Measurements from ENCODE around the gene STK38. TPM values are rescaled to one million over a fixed set of nuclear protein-coding genes. Genes with fewer than 3 reads are reported as not detected.
"Not testable (repeated sequence)": the region's sequence is repeated elsewhere in the genome, so short reads cannot be mapped to it uniquely, and the experiment has no call there.

The STK38 gene
- total and polyA plus RNA-seq, 2 donors = 35.4 to 43.6 TPM

- 92% methylated on average over 2 of the region's 2 CpGs for WGBS
- Histone ChIP-seq H3K36me3 (ENCODE audit: insufficient read depth) (peaks cover 2% of the 10 kb centered on the region), H3K27ac (ENCODE audit: low read depth) (no peak overlapping the region), H3K4me1 (ENCODE audit: insufficient read depth) (no peaks in the 10 kb centered on the region), H3K4me3 (ENCODE audit: low read depth, low read length) (no peak overlapping the region)
- DNase-seq (ENCODE audit: extremely low spot score) = no peak
Measured at GRCh38 chr6:36478051-36478526, 69.2 kb downstream of the STK38 start.

- no peaks in the 10 kb centered on the region for H3K4me1 ChIP-seq (ENCODE audit: insufficient read depth)
Measured at GRCh38 chr6:36469946-36470345, 77.3 kb downstream of the STK38 start.

GRCh38 chr6:36469148-36469661 lies 78.1 kb downstream of the STK38 start:
- Histone ChIP-seq H3K4me1 (ENCODE audit: insufficient read depth) (no peaks in the 10 kb centered on the region), H3K36me3 (ENCODE audit: insufficient read depth) (peaks cover 5% of the 10 kb centered on the region), H3K4me3 (ENCODE audit: low read depth, low read length) (no peak overlapping the region), H3K27ac (ENCODE audit: low read depth) (no peak overlapping the region)
- WGBS = 69% methylated on average over 6 of the region's 6 CpGs
- DNase-seq (ENCODE audit: extremely low spot score) = no peak

More at GRCh38 chr6:36469946-36470345, 77.3 kb downstream of the STK38 start:
- DNase-seq (ENCODE audit: extremely low spot score) = no peak
- WGBS = 89% methylated on average over 3 of the region's 3 CpGs
- Histone ChIP-seq H3K36me3 (ENCODE audit: insufficient read depth) (peaks cover 5% of the 10 kb centered on the region), H3K27ac (ENCODE audit: low read depth) (no peak overlapping the region), H3K4me3 (ENCODE audit: low read depth, low read length) (no peak overlapping the region)

GRCh38 chr6:36467625-36468024 lies 79.7 kb downstream of the STK38 start:
- H3K4me3 ChIP-seq (ENCODE audit: low read depth, low read length) = no peak overlapping the region
- WGBS = 98% methylated on average over 3 of the region's 3 CpGs
- DNase-seq (ENCODE audit: extremely low spot score) = no peak
- H3K36me3 ChIP-seq (ENCODE audit: insufficient read depth) = peaks cover 5% of the 10 kb centered on the region
- no peaks in the 10 kb centered on the region for H3K4me1 ChIP-seq (ENCODE audit: insufficient read depth)
- no peak overlapping the region for H3K27ac ChIP-seq (ENCODE audit: low read depth)

- no peaks in the 10 kb centered on the region for H3K36me3 ChIP-seq (ENCODE audit: insufficient read depth)
- no peak overlapping the region for H3K4me3 ChIP-seq (ENCODE audit: low read depth, low read length)
- H3K4me1 ChIP-seq (ENCODE audit: insufficient read depth) = no peaks in the 10 kb centered on the region
- 84% methylated on average over 1 of the region's 1 CpG for WGBS
- no peak for DNase-seq (ENCODE audit: extremely low spot score)
- H3K27ac ChIP-seq (ENCODE audit: low read depth) = no peak overlapping the region
Measured at GRCh38 chr6:36464233-36464632, 83.0 kb downstream of the STK38 start.

- WGBS = 16% methylated on average over 1 of the region's 1 CpG
- no peak overlapping the region for H3K4me3 ChIP-seq (ENCODE audit: low read depth, low read length)
Measured at GRCh38 chr6:36463676-36464075, 83.6 kb downstream of the STK38 start.

GRCh38 chr6:36461646-36462045 lies 85.6 kb downstream of the STK38 start:
- no peaks in the 10 kb centered on the region for H3K4me1 ChIP-seq (ENCODE audit: insufficient read depth)
- no peaks in the 10 kb centered on the region for H3K36me3 ChIP-seq (ENCODE audit: insufficient read depth)
- no peak overlapping the region for H3K27ac ChIP-seq (ENCODE audit: low read depth)
- WGBS = 61% methylated on average over 3 of the region's 3 CpGs
- no peak for DNase-seq (ENCODE audit: extremely low spot score)
- no peak overlapping the region for H3K4me3 ChIP-seq (ENCODE audit: low read depth, low read length)

More at GRCh38 chr6:36463676-36464075, 83.6 kb downstream of the STK38 start:
- DNase-seq (ENCODE audit: extremely low spot score) = no peak
- Histone ChIP-seq H3K27ac (ENCODE audit: low read depth) (no peak overlapping the region), H3K36me3 (ENCODE audit: insufficient read depth) (no peaks in the 10 kb centered on the region), H3K4me1 (ENCODE audit: insufficient read depth) (no peaks in the 10 kb centered on the region)

GRCh38 chr6:36460916-36461315 lies 86.4 kb downstream of the STK38 start:
- H3K36me3 ChIP-seq (ENCODE audit: insufficient read depth) = no peaks in the 10 kb centered on the region
- H3K4me1 ChIP-seq (ENCODE audit: insufficient read depth) = no peaks in the 10 kb centered on the region
- no peak overlapping the region for H3K27ac ChIP-seq (ENCODE audit: low read depth)
- H3K4me3 ChIP-seq (ENCODE audit: low read depth, low read length) = no peak overlapping the region
- no peak for DNase-seq (ENCODE audit: extremely low spot score)

- no peak overlapping the region for H3K27ac ChIP-seq (ENCODE audit: low read depth)
- no peak overlapping the region for H3K4me3 ChIP-seq (ENCODE audit: low read depth, low read length)
- no peaks in the 10 kb centered on the region for H3K36me3 ChIP-seq (ENCODE audit: insufficient read depth)
- H3K4me1 ChIP-seq (ENCODE audit: insufficient read depth) = no peaks in the 10 kb centered on the region
- no peak for DNase-seq (ENCODE audit: extremely low spot score)
Measured at GRCh38 chr6:36459501-36459900, 87.8 kb downstream of the STK38 start.

- no peaks in the 10 kb centered on the region for H3K36me3 ChIP-seq (ENCODE audit: insufficient read depth)
- no peak overlapping the region for H3K27ac ChIP-seq (ENCODE audit: low read depth)
- 85% methylated on average over 3 of the region's 3 CpGs for WGBS
- no peak overlapping the region for H3K4me3 ChIP-seq (ENCODE audit: low read depth, low read length)
- DNase-seq (ENCODE audit: extremely low spot score) = no peak
- peaks cover 1% of the 10 kb centered on the region for H3K4me1 ChIP-seq (ENCODE audit: insufficient read depth)
Measured at GRCh38 chr6:36455486-36456027, 91.7 kb downstream of the STK38 start.

GRCh38 chr6:36452897-36453296 lies 94.4 kb downstream of the STK38 start:
- H3K36me3 ChIP-seq (ENCODE audit: insufficient read depth); H3K4me1 ChIP-seq (ENCODE audit: insufficient read depth); H3K27ac ChIP-seq (ENCODE audit: low read depth); DNase-seq (ENCODE audit: extremely low spot score); H3K4me3 ChIP-seq (ENCODE audit: low read depth, low read length): not testable (repeated sequence)
- WGBS = 97% methylated on average over 8 of the region's 8 CpGs

GRCh38 chr6:36449173-36449572 lies 98.1 kb downstream of the STK38 start:
- H3K36me3 ChIP-seq (ENCODE audit: insufficient read depth); DNase-seq (ENCODE audit: extremely low spot score); H3K27ac ChIP-seq (ENCODE audit: low read depth); H3K4me1 ChIP-seq (ENCODE audit: insufficient read depth); H3K4me3 ChIP-seq (ENCODE audit: low read depth, low read length): not testable (repeated sequence)
- 98% methylated on average over 10 of the region's 10 CpGs for WGBS

- Histone ChIP-seq H3K27ac (ENCODE audit: low read depth) (no peak overlapping the region), H3K36me3 (ENCODE audit: insufficient read depth) (no peaks in the 10 kb centered on the region), H3K4me3 (ENCODE audit: low read depth, low read length) (no peak overlapping the region), H3K4me1 (ENCODE audit: insufficient read depth) (peaks cover 2% of the 10 kb centered on the region)
- DNase-seq (ENCODE audit: extremely low spot score) = no peak
Measured at GRCh38 chr6:36445621-36446020, 101.7 kb downstream of the STK38 start.

GRCh38 chr6:36444470-36444869 lies 102.8 kb downstream of the STK38 start:
- DNase-seq (ENCODE audit: extremely low spot score) = no peak
- WGBS = 30% methylated on average over 3 of the region's 3 CpGs
- peak overlapping the region; percentile 71 for H3K27ac ChIP-seq (ENCODE audit: low read depth)
- H3K36me3 ChIP-seq (ENCODE audit: insufficient read depth) = no peaks in the 10 kb centered on the region
- H3K4me3 ChIP-seq (ENCODE audit: low read depth, low read length) = peak overlapping the region; percentile 77
- peaks cover 2% of the 10 kb centered on the region for H3K4me1 ChIP-seq (ENCODE audit: insufficient read depth)

Measured in urinary bladder (tissue), 4 donors.